IMR-90 (cell line): ENCODE data around the gene XRCC3. TPM values are rescaled to one million over a fixed set of nuclear protein-coding genes. Genes with fewer than 3 reads are reported as not detected.

Experiments used
- ATAC-seq: fragments of 200-7000 bp; cut with Tn5 transposase; 2 replicates; pipeline ENCODE4 v1.9.1; 2020; ENCODE audit warnings: low read depth, mild to moderate bottlenecking, moderate library complexity
- BruUV-seq: library from RNA; stranded (reverse); fragments of 400-500 nt; replicated peaks from 2 replicates; lab custom pipeline; 2021; lab: Mats Ljungman, UMichigan
- CTCF ChIA-PET: fragments of 300-600 bp; formaldehyde crosslinking; extraction: SDS; loops from one replicate; lab custom pipeline; 2021; ENCODE audit warnings: antibody characterized with exemption; lab: Yijun Ruan, JAX
- POLR2A ChIA-PET: fragments of 300-600 bp; sonication (Branson Sonifier 250); formaldehyde crosslinking; loops from one replicate; lab custom pipeline; 2022; ENCODE audit warnings: antibody characterized with exemption; ENCODE audit not compliant: unreplicated experiment; lab: Charles Lee
- DNase-seq: peaks from one replicate; pipeline ENCODE4 v3.0.0; 2013
- H2AFZ ChIP-seq: replicated peaks from 2 replicates; pipeline ENCODE3; 2013; ENCODE audit warnings: low read length, mild to moderate bottlenecking; ENCODE audit not compliant: poor library complexity
- H2AK5ac ChIP-seq: 2 replicates; pipeline ENCODE4 v1.6.1; 2013; ENCODE audit warnings: low read depth, low read length, inconsistent platforms
- H2AK9ac ChIP-seq: replicated peaks from 2 replicates; pipeline ENCODE3; 2013; ENCODE audit warnings: mild to moderate bottlenecking, low read depth, low read length, moderate library complexity; ENCODE audit not compliant: poor library complexity
- H2BK120ac ChIP-seq: 2 replicates; pipeline ENCODE4 v1.6.1; 2013; ENCODE audit warnings: low read depth, low read length, inconsistent platforms
- H2BK15ac ChIP-seq: 3 replicates; pipeline ENCODE4 v1.6.1; 2013; ENCODE audit warnings: low read depth, low read length, inconsistent platforms
- H2BK20ac ChIP-seq: 2 replicates; pipeline ENCODE4 v1.6.1; 2013; ENCODE audit warnings: low read depth, mild to moderate bottlenecking, inconsistent platforms, low read length, moderate library complexity
- H2BK5ac ChIP-seq: 2 replicates; pipeline ENCODE4 v1.6.1; 2013; ENCODE audit warnings: mild to moderate bottlenecking, low read depth, low read length, inconsistent platforms; ENCODE audit not compliant: poor library complexity, severe bottlenecking
- H3K14ac ChIP-seq: replicated peaks from 2 replicates; pipeline ENCODE4 v1.6.1; 2013; ENCODE audit warnings: low read depth, low read length, inconsistent platforms
- H3K18ac ChIP-seq: 2 replicates; pipeline ENCODE4 v1.6.1; 2013; ENCODE audit warnings: low read depth, low read length, control low read depth
- H3K23ac ChIP-seq: 2 replicates; pipeline ENCODE4 v1.6.1; 2013; ENCODE audit warnings: low read depth, low read length, inconsistent platforms
- H3K27ac ChIP-seq: 2 replicates; pipeline ENCODE4 v1.5.1; 2013; ENCODE audit warnings: mild to moderate bottlenecking, control low read depth, low read length; ENCODE audit not compliant: insufficient read depth
- H3K27me3 ChIP-seq: 2 replicates; pipeline ENCODE4 v1.6.1; 2013; ENCODE audit warnings: low read length; ENCODE audit not compliant: control insufficient read depth, insufficient read depth
- H3K36me3 ChIP-seq: 2 replicates; pipeline ENCODE4 v1.6.1; 2013; ENCODE audit warnings: low read length, mixed read lengths; ENCODE audit not compliant: control insufficient read depth, insufficient read depth
- H3K4ac ChIP-seq: 2 replicates; pipeline ENCODE4 v1.6.1; 2013; ENCODE audit warnings: low read depth, low read length, inconsistent platforms
- H3K4me1 ChIP-seq: 2 replicates; pipeline ENCODE4 v1.6.1; 2013; ENCODE audit warnings: low read length, mixed read lengths; ENCODE audit not compliant: control insufficient read depth, insufficient read depth
- H3K4me2 ChIP-seq: 2 replicates; pipeline ENCODE4 v1.6.1; 2013; ENCODE audit warnings: low read depth, mild to moderate bottlenecking, control low read depth, low read length, moderate library complexity
- H3K4me3 ChIP-seq: 2 replicates; pipeline ENCODE4 v1.5.1; 2013; ENCODE audit warnings: low read depth, mild to moderate bottlenecking, control low read depth, low read length, moderate library complexity; ENCODE audit not compliant: insufficient read depth
- H3K56ac ChIP-seq: 2 replicates; pipeline ENCODE4 v1.6.1; 2013; ENCODE audit warnings: low read length, inconsistent platforms; ENCODE audit not compliant: insufficient read depth; ENCODE audit errors: extremely low read depth
- H3K79me1 ChIP-seq, 2 experiments: 2 replicates each; pipeline ENCODE4 v1.6.1; 2013; ENCODE audit warnings: low read length in 2 of 2, inconsistent platforms in 1 of 2, low read depth in 1 of 2
- H3K9ac ChIP-seq: 2 replicates; pipeline ENCODE4 v1.6.1; 2013; ENCODE audit warnings: low read depth, low read length, control low read depth
- H3K9me1 ChIP-seq: 2 replicates; pipeline ENCODE4 v1.6.1; 2013; ENCODE audit warnings: low read length, inconsistent platforms; ENCODE audit not compliant: insufficient read depth
- H3K9me3 ChIP-seq: 2 replicates; pipeline ENCODE4 v1.6.1; 2013; ENCODE audit warnings: low read length; ENCODE audit not compliant: control insufficient read depth, insufficient read depth
- H4K20me1 ChIP-seq: 2 replicates; pipeline ENCODE4 v1.6.1; 2013; ENCODE audit warnings: low read length, inconsistent platforms; ENCODE audit not compliant: insufficient read depth
- H4K5ac ChIP-seq: 2 replicates; pipeline ENCODE4 v1.6.1; 2013; ENCODE audit warnings: mild to moderate bottlenecking, low read depth, low read length, control low read depth
- H4K8ac ChIP-seq, 2 experiments: 2 replicates each; pipeline ENCODE4 v1.6.1; 2013; ENCODE audit warnings: low read depth in 2 of 2, low read length in 2 of 2, control low read depth in 1 of 2, inconsistent platforms in 1 of 2
- H4K91ac ChIP-seq: 2 replicates; pipeline ENCODE4 v1.6.1; 2013; ENCODE audit warnings: low read depth, low read length, inconsistent platforms; ENCODE audit not compliant: insufficient read depth
- BHLHE40 ChIP-seq: fragments of 150-350 bp; IDR thresholded peaks from 2 replicates; pipeline ENCODE4 v1.6.1; 2016; ENCODE audit warnings: mild to moderate bottlenecking, low read depth, low read length
- CHD1 ChIP-seq: IDR thresholded peaks from 2 replicates; pipeline ENCODE4 v1.6.1; 2012; ENCODE audit warnings: low read depth, low read length, improper control_type of control experiment
- CTCF ChIP-seq: conservative IDR thresholded peaks from 2 replicates; pipeline ENCODE4 v1.5.1; 2012; ENCODE audit warnings: mild to moderate bottlenecking, low read depth, low read length, improper control_type of control experiment
- ELK1 ChIP-seq: fragments of 150-350 bp; IDR thresholded peaks from 2 replicates; pipeline ENCODE4 v1.6.1; 2016; ENCODE audit warnings: low read depth, mild to moderate bottlenecking, low read length, moderate library complexity, borderline replicate concordance
- FOS ChIP-seq: fragments of 150-350 bp; IDR thresholded peaks from 2 replicates; pipeline ENCODE4 v1.6.1; 2016; ENCODE audit warnings: low read depth, low read length
- MAFK ChIP-seq: IDR thresholded peaks from 2 replicates; pipeline ENCODE4 v1.6.1; 2012; ENCODE audit warnings: low read depth, low read length, improper control_type of control experiment
- MAZ ChIP-seq: IDR thresholded peaks from 2 replicates; pipeline ENCODE4 v1.6.1; 2012; ENCODE audit warnings: low read depth, mild to moderate bottlenecking, low read length, improper control_type of control experiment, moderate library complexity, borderline replicate concordance
- NFE2L2 ChIP-seq: fragments of 150-350 bp; IDR thresholded peaks from 2 replicates; pipeline ENCODE4 v1.6.1; 2016; ENCODE audit warnings: low read depth, mild to moderate bottlenecking, low read length
- RCOR1 ChIP-seq: IDR thresholded peaks from 2 replicates; pipeline ENCODE4 v1.6.1; 2012; ENCODE audit warnings: mild to moderate bottlenecking, low read length, improper control_type of control experiment; ENCODE audit not compliant: insufficient replicate concordance
- RFX5 ChIP-seq: IDR thresholded peaks from 2 replicates; pipeline ENCODE4 v1.8.0; 2012; ENCODE audit warnings: low read depth, mild to moderate bottlenecking, low read length, moderate library complexity
- SMC3 ChIP-seq: fragments of 150-350 bp; IDR thresholded peaks from 2 replicates; pipeline ENCODE4 v1.6.1; 2016; ENCODE audit warnings: low read depth, mild to moderate bottlenecking, antibody characterized with exemption, low read length, moderate library complexity
- USF2 ChIP-seq: fragments of 150-350 bp; IDR thresholded peaks from 2 replicates; pipeline ENCODE4 v1.6.1; 2017; ENCODE audit warnings: mild to moderate bottlenecking, antibody characterized with exemption, low read length, low read depth
- WGBS, 2 experiments: methylation state at CpG; one replicate each; pipeline versions ENCODE4 v1.1.5 to v1.1.7; 2013; ENCODE audit warnings: missing lambda C conversion rate in 2 of 2; ENCODE audit not compliant: insufficient read length in 1 of 2; ENCODE audit errors: extremely low coverage in 2 of 2; 5-methylcytosine and 5-hydroxymethylcytosine counted together
- dilution Hi-C: fragments of 300-500 bp; cut with HindIII; formaldehyde crosslinking; loops from one replicate; pipeline ENCODE4 v1.14.3; 2018; ENCODE audit warnings: low sequenced_read_pairs; ENCODE audit not compliant: unreplicated experiment
- in situ Hi-C: fragments of 300-500 bp; cut with MboI; formaldehyde crosslinking; loops from 3 replicates; pipeline ENCODE4 v1.14.3; 2019; ENCODE audit warnings: low sequenced_read_pairs, inconsistent platforms, mixed read lengths
- intact Hi-C: fragments of 100-400 bp; cut with micrococcal nuclease; formaldehyde crosslinking; loops from 2 replicates; pipeline ENCODE4 v1.10.0; 2022
- polyA plus RNA-seq, 3 experiments: library from polyadenylated mRNA; depleted of rRNA; stranded (reverse); fragments of >200 nt; gene quantifications; 2 replicates each; pipeline ENCODE4 v1.2.3, GENCODE V29; 2012; ENCODE audit warnings: low replicate concordance in 1 of 3
- total RNA-seq: library from RNA; depleted of rRNA; stranded (reverse); fragments of >200 nt; gene quantifications from 2 replicates; pipeline ENCODE4 v1.2.3, GENCODE V29; 2012

Gene XRCC3
- total and polyA plus RNA-seq, 2 of the 4 experiments (the other 2 are of a cell fraction): 8.1 to 9.5 TPM

- intact Hi-C loops: no loop called here
- no peak overlapping the region for H2BK15ac ChIP-seq
- CTCF ChIA-PET: no interaction called here
These were observed 12.9 kb upstream of the XRCC3 start for GRCh38 chr14:103728141-103728540.

More at GRCh38 chr14:103728141-103728540, 12.9 kb upstream of the XRCC3 start:
- Histone ChIP-seq H3K9me3 (no peaks in the 10 kb centered on the region), H4K5ac (no peak overlapping the region), H3K27me3 (no peaks in the 10 kb centered on the region), H3K4ac (no peak overlapping the region), H3K9ac (no peak overlapping the region), H3K18ac (no peak overlapping the region), H4K8ac (no peak overlapping the region), H3K4me2 (no peak overlapping the region), H2AFZ (no peak overlapping the region), H2AK5ac (no peak overlapping the region), H3K36me3 (peaks cover 45% of the 10 kb centered on the region), H3K4me3 (no peak overlapping the region), H2BK20ac (no peak overlapping the region), H3K9me1 (no peaks in the 10 kb centered on the region), H3K23ac (no peak overlapping the region), H3K27ac (no peak overlapping the region), H2AK9ac (no peak overlapping the region), H3K56ac (no peak overlapping the region), H3K79me1 (peaks cover 14 to 27% of the 10 kb centered on the region in 2 experiments), H4K91ac (no peak overlapping the region), H4K20me1 (peaks cover 40% of the 10 kb centered on the region), H3K4me1 (no peaks in the 10 kb centered on the region), H2BK5ac (no peak overlapping the region), H3K14ac (no peak overlapping the region), H2BK120ac (no peak overlapping the region)
- dilution Hi-C loops: no loop called here
- no peak for TF ChIP-seq RCOR1
- TF ChIP-seq ELK1: no peak
- TF ChIP-seq CHD1: no peak
- no peak for TF ChIP-seq SMC3
- no peak for TF ChIP-seq MAZ
- TF ChIP-seq RFX5: no peak
- TF ChIP-seq CTCF: no peak
- TF ChIP-seq BHLHE40: no peak
- TF ChIP-seq NFE2L2: no peak
- TF ChIP-seq FOS: no peak
- no peak for TF ChIP-seq USF2
- TF ChIP-seq MAFK: no peak
- no TSS peak for BruUV-seq
- ATAC-seq (no peak), DNase-seq (no peak)
- in situ Hi-C loops: no loop called here
- POLR2A ChIA-PET: no interaction called here
- 89% methylated on average over 9 of the region's 19 CpGs; no CpG with 5 or more reads in 1 of the 2 experiments for WGBS, 2 experiments
